ENCODE results near the gene SLCO3A1.
A peak's percentile ranks its signal among the peaks of the same experiment; 100 is the strongest.

SLCO3A1 gene

DNA sequence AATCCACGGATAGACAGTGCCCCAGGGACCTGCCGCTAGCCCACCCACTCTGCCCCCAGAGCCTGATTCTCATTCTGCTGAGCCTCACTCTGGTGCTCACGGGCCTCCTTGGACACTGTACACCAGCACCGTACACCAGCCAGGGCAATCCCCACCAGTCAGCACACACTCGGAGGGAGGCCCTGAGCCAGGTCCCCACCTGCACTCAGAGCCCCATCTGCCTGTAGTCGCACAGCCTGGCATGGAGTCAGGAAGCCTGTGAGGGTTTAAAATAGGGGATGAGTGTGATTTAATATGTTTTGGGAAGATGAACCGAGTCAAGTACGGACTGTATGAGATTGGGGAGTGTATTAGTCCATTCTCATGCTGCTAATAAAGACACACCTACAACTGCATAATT, 223.0 kb downstream of the SLCO3A1 start:
- DNase-seq: no peak

DNA sequence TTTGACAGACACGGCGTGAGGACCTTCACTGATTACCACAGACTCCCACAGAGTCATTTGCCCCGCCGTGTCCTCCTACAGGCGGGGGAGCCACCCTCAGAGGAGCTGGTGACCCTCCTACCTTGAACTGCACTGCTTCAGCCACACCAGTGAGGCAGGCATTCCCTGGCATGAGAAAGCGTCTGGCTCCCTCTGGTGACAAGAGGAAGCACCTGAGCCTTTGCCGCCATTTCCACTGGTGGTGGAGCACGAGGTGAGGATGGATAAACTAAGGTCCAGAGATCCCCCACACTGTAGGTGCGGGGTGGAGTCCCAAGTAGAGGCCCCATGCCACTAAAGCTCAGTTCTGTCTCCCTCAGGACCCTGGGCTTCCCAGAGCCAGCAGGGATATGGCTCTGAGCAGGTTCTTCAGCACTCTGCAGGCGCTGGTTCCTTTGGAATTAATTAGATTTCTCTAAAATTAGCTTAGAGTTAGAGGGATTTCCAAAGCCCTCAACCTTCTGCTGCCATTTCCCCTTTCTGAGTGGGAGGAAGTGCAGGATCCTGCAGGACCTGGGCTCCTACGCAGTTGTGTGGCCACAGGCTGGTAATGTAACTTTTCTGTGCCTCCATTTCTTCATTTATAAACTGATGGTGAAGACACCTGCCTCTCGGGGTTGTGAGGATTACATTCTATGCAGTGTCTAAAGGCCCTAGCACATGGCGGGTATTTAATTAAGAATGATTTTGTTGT, 224.0 kb downstream of the SLCO3A1 start:
- peak; percentile 32 for DNase-seq

DNA sequence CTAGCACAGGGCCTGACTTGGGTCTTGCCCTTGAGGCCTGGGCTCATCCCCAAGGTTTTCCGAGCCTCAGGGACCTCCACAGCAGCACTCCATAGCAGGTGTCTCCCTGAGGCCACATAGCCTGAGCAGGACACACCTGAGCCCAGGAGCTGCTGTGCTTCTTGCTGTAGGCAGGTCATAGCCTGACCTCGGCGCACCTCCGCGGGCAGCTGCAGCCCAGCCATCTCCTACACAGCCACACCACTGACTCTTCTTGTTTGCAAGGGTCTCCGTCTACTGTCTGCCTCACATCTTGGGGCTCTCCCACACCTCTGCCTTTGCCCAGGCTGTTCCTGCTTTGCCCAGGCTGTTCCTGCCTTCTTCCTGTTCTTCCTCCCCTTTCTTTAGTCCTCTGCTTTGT, 224.8 kb downstream of the SLCO3A1 start:
- no peak for DNase-seq

DNA sequence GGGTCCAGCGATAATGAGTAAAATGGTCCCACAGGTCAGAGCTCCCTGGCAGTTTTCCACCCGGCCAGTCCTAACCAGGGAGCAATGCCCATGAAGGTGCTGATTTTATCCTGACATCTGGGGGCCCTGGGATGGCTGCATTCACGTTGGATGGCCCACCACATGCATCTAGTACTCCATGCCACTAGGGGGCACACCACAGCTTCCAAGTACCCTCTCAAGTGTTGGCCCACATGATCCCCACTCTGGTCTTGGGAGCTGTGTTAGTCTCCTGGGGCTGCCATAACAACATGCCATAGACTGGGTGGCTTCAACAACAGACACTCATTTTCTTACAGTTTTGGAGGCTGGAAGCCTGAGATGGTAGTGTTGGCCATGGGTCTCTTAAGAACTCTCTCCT, 225.5 kb downstream of the SLCO3A1 start:
- no peak for DNase-seq

DNA sequence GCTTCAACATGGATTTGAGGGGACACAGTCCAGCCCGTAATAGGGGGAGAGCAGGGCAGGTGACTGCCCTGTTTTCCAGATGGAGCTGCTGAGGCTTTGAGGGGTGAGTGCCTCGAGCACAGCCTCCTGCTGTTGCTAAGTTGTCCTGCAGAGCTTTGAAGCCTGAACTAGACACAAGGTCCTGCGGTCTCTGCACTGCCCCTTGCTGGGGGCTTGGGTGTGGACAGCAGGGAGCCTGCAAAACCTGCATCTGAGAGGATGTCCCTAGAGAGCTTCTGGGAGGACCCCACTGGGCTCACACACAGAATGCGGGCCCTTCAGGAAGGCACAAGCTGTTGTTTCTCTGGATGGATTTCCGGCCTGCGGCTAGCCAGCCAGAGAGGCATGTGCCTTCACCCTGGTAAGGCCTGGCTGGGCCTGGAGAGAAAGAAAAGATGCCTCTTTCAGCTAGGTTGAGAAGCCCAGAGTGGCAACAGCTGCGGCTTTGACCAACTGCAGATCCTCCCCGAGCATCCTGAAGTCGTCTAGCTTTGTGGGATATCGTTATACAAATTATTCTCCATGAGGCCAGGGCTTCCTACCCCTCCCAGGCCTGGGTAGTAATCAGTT, 226.2 kb downstream of the SLCO3A1 start:
- no peak for DNase-seq

GRCh38 chr15:92082006-92082843, 228.7 kb downstream of the SLCO3A1 start:
- peak; percentile 60 for DNase-seq

DNA sequence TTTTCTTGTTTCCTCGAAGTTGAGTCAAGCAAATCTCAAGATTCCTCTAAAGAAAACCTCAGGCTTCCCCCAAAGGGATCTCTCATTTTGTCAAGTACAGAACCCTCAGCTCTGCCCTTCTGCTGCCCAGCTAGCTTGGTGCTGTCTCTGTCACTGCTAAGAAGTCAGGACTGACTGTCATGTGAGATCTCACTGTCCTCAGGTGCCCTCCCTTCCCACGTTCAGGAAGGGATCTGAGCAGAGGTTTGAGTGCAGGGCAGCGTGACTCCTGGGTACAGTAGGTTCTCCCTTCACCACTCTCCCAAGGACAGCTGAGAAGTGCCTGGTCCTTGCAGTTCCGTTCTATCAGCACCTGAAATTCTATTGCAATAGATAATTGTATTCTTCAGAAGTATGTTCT, 229.7 kb downstream of the SLCO3A1 start:
- no peak for DNase-seq

GRCh38 chr15:92087211-92087610, 233.7 kb downstream of the SLCO3A1 start:
- no peak for DNase-seq

DNA sequence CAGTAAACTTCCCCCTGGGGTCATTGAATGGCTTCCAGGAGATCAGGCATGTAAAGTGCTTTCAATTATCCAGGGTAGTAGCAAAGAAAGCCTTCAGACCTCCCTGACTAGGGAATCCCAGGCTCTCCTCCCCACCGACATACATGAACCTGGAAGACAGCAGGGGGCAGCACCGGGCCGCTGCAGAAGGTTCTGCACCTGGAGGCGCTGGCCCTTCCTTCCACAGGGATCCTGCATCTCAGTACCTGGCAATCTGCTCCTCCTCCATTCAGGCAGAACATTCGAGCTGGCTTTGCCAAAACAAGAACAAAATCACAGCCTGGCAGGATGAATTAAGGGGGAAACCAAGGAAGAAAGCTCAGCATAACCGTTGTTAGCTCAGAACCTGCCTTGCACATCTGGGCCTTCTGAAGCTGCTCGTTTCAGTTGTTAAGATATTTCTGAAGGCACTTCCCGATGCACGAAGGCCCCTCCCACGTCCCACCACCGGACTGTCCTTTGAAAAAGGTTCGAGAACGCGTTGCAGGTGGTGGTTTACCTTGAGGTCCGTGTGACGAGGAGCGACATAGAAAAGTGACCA, 237.7 kb downstream of the SLCO3A1 start:
- DNase-seq: no peak

- DNase-seq: no peak
Measured at GRCh38 chr15:92092289-92093105, 239.0 kb downstream of the SLCO3A1 start.

DNA sequence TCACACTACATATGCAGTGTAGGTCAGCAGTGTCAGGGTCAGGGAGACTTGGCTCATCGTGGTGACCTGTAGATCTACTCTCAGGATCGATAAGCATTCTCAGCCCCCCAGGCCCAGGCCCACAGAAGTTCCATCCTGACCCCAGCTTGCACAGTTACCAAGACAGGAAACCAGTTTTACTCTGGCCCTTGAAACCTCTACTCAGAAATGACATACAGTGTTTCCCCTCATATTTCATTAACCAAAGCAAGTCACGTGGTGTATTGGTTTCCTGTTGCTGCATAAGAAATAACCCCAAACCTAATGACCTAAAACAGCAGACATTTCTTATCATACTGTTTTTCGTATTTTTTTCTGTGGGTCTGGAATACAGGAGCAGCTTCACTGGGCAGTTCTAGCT, 242.2 kb downstream of the SLCO3A1 start:
- no peak for DNase-seq

- DNase-seq: no peak
Measured at GRCh38 chr15:92097474-92098178, 244.1 kb downstream of the SLCO3A1 start.

- DNase-seq: no peak
Measured at GRCh38 chr15:92098869-92099268, 245.4 kb downstream of the SLCO3A1 start.

- no peak for DNase-seq
Measured at GRCh38 chr15:92100301-92100700, 246.8 kb downstream of the SLCO3A1 start.

- no peak for DNase-seq
Measured at GRCh38 chr15:92100751-92101150, 247.2 kb downstream of the SLCO3A1 start.

GRCh38 chr15:92101708-92102394, 248.3 kb downstream of the SLCO3A1 start:
- DNase-seq: no peak

GRCh38 chr15:92102395-92102755, 248.9 kb downstream of the SLCO3A1 start:
- no peak for DNase-seq

- DNase-seq: no peak
Measured at GRCh38 chr15:92104072-92104471, 250.6 kb downstream of the SLCO3A1 start.

DNA sequence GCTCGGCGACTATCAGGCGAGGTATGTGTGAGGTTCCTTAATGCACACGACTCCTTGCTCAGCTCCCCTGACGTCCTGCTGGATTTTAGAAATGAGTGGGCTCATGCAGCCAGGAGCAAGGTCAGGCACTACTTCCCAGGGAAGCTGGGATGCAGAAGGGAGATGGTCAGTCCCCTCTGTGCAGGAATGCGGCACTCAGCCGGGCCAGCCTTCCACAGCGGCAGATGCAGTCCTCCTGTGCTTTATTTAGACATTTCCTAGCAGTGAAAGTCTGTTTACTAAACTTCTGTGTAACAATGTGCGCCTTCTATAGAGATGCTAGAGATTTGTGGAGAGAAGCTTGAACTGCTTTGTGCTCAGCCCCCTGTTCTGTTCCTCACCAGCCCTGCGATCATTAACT, 252.1 kb downstream of the SLCO3A1 start:
- DNase-seq: no peak

GRCh38 chr15:92107510-92107909, 254.0 kb downstream of the SLCO3A1 start:
- DNase-seq: no peak

DNA sequence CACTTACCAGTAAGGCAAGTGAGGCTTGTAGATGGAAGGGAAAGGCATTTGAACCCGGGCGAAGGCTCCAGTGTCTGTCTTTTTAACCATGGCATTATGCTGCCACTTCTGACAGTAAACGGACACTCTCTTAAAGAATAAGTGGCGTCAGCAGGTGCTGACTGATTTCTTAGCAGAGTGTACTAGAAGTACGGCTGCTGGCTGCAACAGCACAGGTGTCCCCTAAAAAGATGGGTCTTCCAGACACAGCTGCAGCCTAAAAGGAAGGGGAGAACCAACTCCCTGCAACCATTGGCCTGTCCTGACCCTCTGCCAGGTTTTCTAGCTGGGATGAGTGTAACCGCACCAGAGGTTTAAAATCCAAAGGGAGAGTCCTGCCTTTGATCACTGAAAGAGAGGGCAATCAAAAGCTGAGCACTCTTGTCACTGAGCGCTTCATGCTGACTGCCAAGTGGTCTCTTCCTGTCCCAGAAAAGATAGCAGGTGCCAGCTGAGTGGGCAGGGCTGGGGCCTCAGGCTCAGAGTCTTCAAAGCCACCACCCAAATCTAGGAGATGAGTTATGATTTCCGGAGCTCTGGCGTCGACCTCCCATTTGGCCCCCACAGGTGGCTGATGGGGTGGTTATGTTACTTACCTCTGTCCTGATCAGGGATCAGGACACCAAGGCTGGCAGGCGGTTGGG, 255.8 kb downstream of the SLCO3A1 start:
- no peak for DNase-seq

Measured in T1000 (cell line).